ENCODE data around the gene STYXL1.
"Not testable (repeated sequence)": the region's sequence is repeated elsewhere in the genome, so short reads cannot be mapped to it uniquely, and the experiment has no call there.

Gene STYXL1

GRCh38 chr7:76037310-76037709 is 10.5 kb downstream of the STYXL1 start:
- Histone ChIP-seq H3K36me3 (ENCODE audit: control insufficient read depth in 2 of 2, insufficient read depth in 2 of 2, low read length in 2 of 2) (peaks cover 2 to 3% of the 10 kb centered on the region in 2 donors), H3K4me1 (ENCODE audit: control insufficient read depth in 2 of 2, insufficient read depth in 2 of 2, low read length in 2 of 2) (no peaks in the 10 kb centered on the region), H3K27me3 (ENCODE audit: control insufficient read depth in 2 of 2, insufficient read depth in 2 of 2, low read length in 2 of 2) (no peaks in the 10 kb centered on the region), H3K27ac (ENCODE audit: low read depth in 2 of 2, low read length in 2 of 2) (no peak overlapping the region), H3K9me3 (ENCODE audit: control insufficient read depth in 2 of 2, low read length in 2 of 2) (no peaks in the 10 kb centered on the region), H3K9ac (ENCODE audit: low read depth in 1 of 2, low read length in 2 of 2) (no peak overlapping the region), H3K4me3 (ENCODE audit: low read length in 2 of 2) (no peak overlapping the region)

- Histone ChIP-seq H3K36me3 (ENCODE audit: control insufficient read depth in 2 of 2, insufficient read depth in 2 of 2, low read length in 2 of 2) (peaks cover 4 to 11% of the 10 kb centered on the region in 2 donors), H3K27ac (ENCODE audit: low read depth in 2 of 2, low read length in 2 of 2) (no peak overlapping the region), H3K27me3 (ENCODE audit: control insufficient read depth in 2 of 2, insufficient read depth in 2 of 2, low read length in 2 of 2) (no peaks in the 10 kb centered on the region), H3K9me3 (ENCODE audit: control insufficient read depth in 2 of 2, low read length in 2 of 2) (no peaks in the 10 kb centered on the region), H3K9ac (ENCODE audit: low read depth in 1 of 2, low read length in 2 of 2) (no peak overlapping the region), H3K4me3 (ENCODE audit: low read length in 2 of 2) (no peak overlapping the region), H3K4me1 (ENCODE audit: control insufficient read depth in 2 of 2, insufficient read depth in 2 of 2, low read length in 2 of 2) (no peaks in the 10 kb centered on the region)
Measured at GRCh38 chr7:76031964-76032363, 15.8 kb downstream of the STYXL1 start.

- H3K9ac ChIP-seq (ENCODE audit: low read depth in 1 of 2, low read length in 2 of 2); H3K4me3 ChIP-seq (ENCODE audit: low read length in 2 of 2); H3K27me3 ChIP-seq (ENCODE audit: control insufficient read depth in 2 of 2, insufficient read depth in 2 of 2, low read length in 2 of 2); H3K4me1 ChIP-seq (ENCODE audit: control insufficient read depth in 2 of 2, insufficient read depth in 2 of 2, low read length in 2 of 2); H3K9me3 ChIP-seq (ENCODE audit: control insufficient read depth in 2 of 2, low read length in 2 of 2); H3K27ac ChIP-seq (ENCODE audit: low read depth in 2 of 2, low read length in 2 of 2): not testable (repeated sequence)
- H3K36me3 ChIP-seq (ENCODE audit: control insufficient read depth in 2 of 2, insufficient read depth in 2 of 2, low read length in 2 of 2) = peaks cover 10 to 14% of the 10 kb centered on the region in 2 donors
Measured at GRCh38 chr7:76029682-76030081, 18.1 kb downstream of the STYXL1 start.

- no peak overlapping the region for H3K4me3 ChIP-seq (ENCODE audit: low read length in 2 of 2)
- H3K27ac ChIP-seq (ENCODE audit: low read depth in 2 of 2, low read length in 2 of 2) = no peak overlapping the region
- H3K4me1 ChIP-seq (ENCODE audit: control insufficient read depth in 2 of 2, insufficient read depth in 2 of 2, low read length in 2 of 2) = peaks cover 0 to 3% of the 10 kb centered on the region in 2 donors
- H3K9me3 ChIP-seq (ENCODE audit: control insufficient read depth in 2 of 2, low read length in 2 of 2) = no peaks in the 10 kb centered on the region
- peaks cover 18 to 25% of the 10 kb centered on the region in 2 donors for H3K36me3 ChIP-seq (ENCODE audit: control insufficient read depth in 2 of 2, insufficient read depth in 2 of 2, low read length in 2 of 2)
- H3K27me3 ChIP-seq (ENCODE audit: control insufficient read depth in 2 of 2, insufficient read depth in 2 of 2, low read length in 2 of 2) = no peaks in the 10 kb centered on the region
- no peak overlapping the region for H3K9ac ChIP-seq (ENCODE audit: low read depth in 1 of 2, low read length in 2 of 2)
Measured at GRCh38 chr7:76023002-76023401, 24.8 kb downstream of the STYXL1 start.

GRCh38 chr7:76022026-76022780 is 25.6 kb downstream of the STYXL1 start:
- Histone ChIP-seq H3K9ac (ENCODE audit: low read depth in 1 of 2, low read length in 2 of 2) (no peak overlapping the region), H3K36me3 (ENCODE audit: control insufficient read depth in 2 of 2, insufficient read depth in 2 of 2, low read length in 2 of 2) (peaks cover 18 to 25% of the 10 kb centered on the region in 2 donors), H3K9me3 (ENCODE audit: control insufficient read depth in 2 of 2, low read length in 2 of 2) (no peaks in the 10 kb centered on the region), H3K27me3 (ENCODE audit: control insufficient read depth in 2 of 2, insufficient read depth in 2 of 2, low read length in 2 of 2) (no peaks in the 10 kb centered on the region), H3K27ac (ENCODE audit: low read depth in 2 of 2, low read length in 2 of 2) (no peak overlapping the region), H3K4me1 (ENCODE audit: control insufficient read depth in 2 of 2, insufficient read depth in 2 of 2, low read length in 2 of 2) (peaks cover 0 to 3% of the 10 kb centered on the region in 2 donors), H3K4me3 (ENCODE audit: low read length in 2 of 2) (no peak overlapping the region)

GRCh38 chr7:76020031-76020714 is 27.6 kb downstream of the STYXL1 start:
- peaks cover 12 to 22% of the 10 kb centered on the region in 2 donors for H3K36me3 ChIP-seq (ENCODE audit: control insufficient read depth in 2 of 2, insufficient read depth in 2 of 2, low read length in 2 of 2)
- no peak overlapping the region for H3K27ac ChIP-seq (ENCODE audit: low read depth in 2 of 2, low read length in 2 of 2)
- no peak overlapping the region for H3K4me3 ChIP-seq (ENCODE audit: low read length in 2 of 2)
- H3K9me3 ChIP-seq (ENCODE audit: control insufficient read depth in 2 of 2, low read length in 2 of 2) = no peaks in the 10 kb centered on the region
- H3K4me1 ChIP-seq (ENCODE audit: control insufficient read depth in 2 of 2, insufficient read depth in 2 of 2, low read length in 2 of 2) = peaks cover 0 to 3% of the 10 kb centered on the region in 2 donors
- H3K9ac ChIP-seq (ENCODE audit: low read depth in 1 of 2, low read length in 2 of 2) = no peak overlapping the region
- no peaks in the 10 kb centered on the region for H3K27me3 ChIP-seq (ENCODE audit: control insufficient read depth in 2 of 2, insufficient read depth in 2 of 2, low read length in 2 of 2)

- peaks cover 14 to 25% of the 10 kb centered on the region in 2 donors for H3K36me3 ChIP-seq (ENCODE audit: control insufficient read depth in 2 of 2, insufficient read depth in 2 of 2, low read length in 2 of 2)
- not testable (repeated sequence) for H3K9ac ChIP-seq (ENCODE audit: low read depth in 1 of 2, low read length in 2 of 2); H3K27me3 ChIP-seq (ENCODE audit: control insufficient read depth in 2 of 2, insufficient read depth in 2 of 2, low read length in 2 of 2); H3K4me3 ChIP-seq (ENCODE audit: low read length in 2 of 2); H3K27ac ChIP-seq (ENCODE audit: low read depth in 2 of 2, low read length in 2 of 2); H3K4me1 ChIP-seq (ENCODE audit: control insufficient read depth in 2 of 2, insufficient read depth in 2 of 2, low read length in 2 of 2); H3K9me3 ChIP-seq (ENCODE audit: control insufficient read depth in 2 of 2, low read length in 2 of 2)
Measured at GRCh38 chr7:76018520-76018919, 29.3 kb downstream of the STYXL1 start.

GRCh38 chr7:76016191-76016947 is 31.4 kb downstream of the STYXL1 start:
- H3K9me3 ChIP-seq (ENCODE audit: control insufficient read depth in 2 of 2, low read length in 2 of 2) = no peaks in the 10 kb centered on the region
- H3K36me3 ChIP-seq (ENCODE audit: control insufficient read depth in 2 of 2, insufficient read depth in 2 of 2, low read length in 2 of 2) = peaks cover 4 to 13% of the 10 kb centered on the region in 2 donors
- no peak overlapping the region for H3K27ac ChIP-seq (ENCODE audit: low read depth in 2 of 2, low read length in 2 of 2)

GRCh38 chr7:76011442-76011861 is 36.3 kb downstream of the STYXL1 start:
- Histone ChIP-seq H3K4me3 (ENCODE audit: low read length in 2 of 2) (no peak overlapping the region), H3K27me3 (ENCODE audit: control insufficient read depth in 2 of 2, insufficient read depth in 2 of 2, low read length in 2 of 2) (no peaks in the 10 kb centered on the region), H3K36me3 (ENCODE audit: control insufficient read depth in 2 of 2, insufficient read depth in 2 of 2, low read length in 2 of 2) (peaks cover 2 to 12% of the 10 kb centered on the region in 2 donors), H3K4me1 (ENCODE audit: control insufficient read depth in 2 of 2, insufficient read depth in 2 of 2, low read length in 2 of 2) (no peaks in the 10 kb centered on the region), H3K27ac (ENCODE audit: low read depth in 2 of 2, low read length in 2 of 2) (no peak overlapping the region), H3K9me3 (ENCODE audit: control insufficient read depth in 2 of 2, low read length in 2 of 2) (no peaks in the 10 kb centered on the region), H3K9ac (ENCODE audit: low read depth in 1 of 2, low read length in 2 of 2) (no peak overlapping the region)

More at GRCh38 chr7:76016191-76016947, 31.4 kb downstream of the STYXL1 start:
- no peaks in the 10 kb centered on the region for H3K27me3 ChIP-seq (ENCODE audit: control insufficient read depth in 2 of 2, insufficient read depth in 2 of 2, low read length in 2 of 2)
- H3K4me3 ChIP-seq (ENCODE audit: low read length in 2 of 2) = no peak overlapping the region
- H3K9ac ChIP-seq (ENCODE audit: low read depth in 1 of 2, low read length in 2 of 2) = no peak overlapping the region
- peaks cover 0 to 3% of the 10 kb centered on the region in 2 donors for H3K4me1 ChIP-seq (ENCODE audit: control insufficient read depth in 2 of 2, insufficient read depth in 2 of 2, low read length in 2 of 2)
